Measurements from ENCODE around the gene PNPLA1. TPM values are rescaled to one million over a fixed set of nuclear protein-coding genes. Genes with fewer than 3 reads are reported as not detected.

PNPLA1 gene
- total RNA-seq, 1 experiment from 2014 or later = 0.29 TPM

DNA sequence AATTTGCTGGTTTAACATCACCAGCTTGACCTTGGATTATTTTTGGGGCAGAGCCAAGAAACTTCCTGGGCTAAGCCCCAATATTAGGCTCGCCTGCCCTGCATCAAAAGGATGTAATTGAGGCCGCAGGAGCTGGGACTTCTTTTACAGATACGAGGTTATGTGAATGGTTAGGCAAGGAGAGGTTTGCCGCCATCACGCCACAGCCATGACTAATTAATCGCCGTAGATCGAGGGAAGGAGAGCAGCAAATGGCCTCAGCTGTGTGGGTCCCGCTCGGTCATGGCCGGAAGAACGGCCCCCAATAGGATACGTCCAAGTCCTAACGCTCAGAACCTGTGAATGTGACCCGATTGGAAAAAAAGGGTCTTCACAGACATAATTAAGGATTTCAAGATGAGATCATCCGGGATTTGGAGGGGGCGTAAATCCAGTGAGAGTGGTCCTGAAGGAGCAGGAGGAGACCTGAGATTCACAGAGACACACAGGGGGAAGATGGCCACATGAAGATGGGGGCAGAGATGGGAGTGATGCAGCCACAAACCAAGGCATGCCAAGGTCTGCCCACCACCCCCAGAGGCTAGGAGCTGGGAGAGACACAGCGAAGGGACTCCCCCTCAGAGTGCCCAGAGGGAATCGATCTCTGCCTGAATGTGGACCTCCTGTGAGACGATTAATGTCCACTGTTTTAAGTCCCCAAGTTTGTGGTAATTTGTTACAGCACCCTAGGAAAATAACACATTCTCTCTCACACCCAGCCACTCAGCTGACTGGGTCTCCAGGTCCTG lies 76.8 kb downstream of the PNPLA1 start:
- BruUV-seq (replicated peaks) = no TSS peak
- Histone ChIP-seq H3K36me3 (ENCODE audit: low read depth, low read length) (no peaks in the 10 kb centered on the region), H4K20me1 (ENCODE audit: low read length) (no peaks in the 10 kb centered on the region), H2AFZ (ENCODE audit: low read length) (no peak overlapping the region), H3K9me2 (replicated peaks; ENCODE audit: low read length) (no peaks in the 10 kb centered on the region), H3K79me2 (ENCODE audit: low read length) (no peaks in the 10 kb centered on the region), H3K4me1 (ENCODE audit: insufficient read depth, low read length) (no peaks in the 10 kb centered on the region), H3F3A (ENCODE audit: low read length, unreplicated experiment) (no peaks in the 10 kb centered on the region), H3K4me2 (ENCODE audit: low read length) (no peak overlapping the region), H3K27ac (ENCODE audit: low read length) (no peak overlapping the region), H3K9ac (ENCODE audit: low read length) (no peak overlapping the region), H3K4me3 (ENCODE audit: low read length) (no peak overlapping the region), H3K27me3 (ENCODE audit: low read length) (no peaks in the 10 kb centered on the region), H3K9me3 (ENCODE audit: low read length) (no peaks in the 10 kb centered on the region)
- ATAC-seq = no peak
- DNase-seq = no peak
- ChIA-PET CTCF (no interaction called here), POLR2A (ENCODE audit: unreplicated experiment) (no interaction called here)
- TF ChIP-seq CTCF (conservative IDR thresholded peaks at IDR 0.05; ENCODE audit: low read depth, low read length) (no peak), EZH2phosphoT487 (IDR thresholded peaks at IDR 0.05; ENCODE audit: borderline replicate concordance, low read length) (no peak), EZH2 (IDR thresholded peaks at IDR 0.05; ENCODE audit: low read length, unreplicated experiment) (no peak)
- intact Hi-C loops (cut with micrococcal nuclease) = no loop called here

DNA sequence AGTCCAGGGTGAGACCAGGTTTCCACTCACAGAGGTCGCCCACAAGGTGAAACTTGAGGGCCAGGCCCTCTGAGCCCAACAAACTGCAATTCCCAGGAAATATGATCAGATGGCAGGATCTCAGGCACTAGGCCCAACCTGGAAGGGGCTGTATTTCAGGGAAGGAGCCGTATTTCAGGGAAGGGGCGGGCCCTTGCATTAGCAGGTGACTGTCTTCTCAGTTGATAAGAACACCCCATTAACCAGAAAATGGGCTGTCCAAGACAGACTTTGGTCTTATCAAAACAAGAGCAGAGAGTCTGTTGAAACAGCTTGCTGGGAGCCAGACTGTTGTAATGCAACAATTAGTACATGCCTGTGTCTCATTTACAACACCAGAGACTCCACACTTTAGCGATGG lies 77.8 kb downstream of the PNPLA1 start:
- Histone ChIP-seq H3K4me3 (ENCODE audit: low read length) (no peak overlapping the region), H3K4me2 (ENCODE audit: low read length) (no peak overlapping the region), H2AFZ (ENCODE audit: low read length) (no peak overlapping the region), H3K4me1 (ENCODE audit: insufficient read depth, low read length) (no peaks in the 10 kb centered on the region), H3K79me2 (ENCODE audit: low read length) (no peaks in the 10 kb centered on the region), H4K20me1 (ENCODE audit: low read length) (no peaks in the 10 kb centered on the region), H3K9me3 (ENCODE audit: low read length) (no peaks in the 10 kb centered on the region), H3F3A (ENCODE audit: low read length, unreplicated experiment) (no peaks in the 10 kb centered on the region), H3K27me3 (ENCODE audit: low read length) (no peaks in the 10 kb centered on the region), H3K36me3 (ENCODE audit: low read depth, low read length) (no peaks in the 10 kb centered on the region), H3K9ac (ENCODE audit: low read length) (no peak overlapping the region), H3K9me2 (replicated peaks; ENCODE audit: low read length) (no peaks in the 10 kb centered on the region), H3K27ac (ENCODE audit: low read length) (no peak overlapping the region)
- BruUV-seq (replicated peaks) = no TSS peak
- no peak for DNase-seq
- no peak for TF ChIP-seq CTCF (conservative IDR thresholded peaks at IDR 0.05; ENCODE audit: low read depth, low read length)
- no peak for TF ChIP-seq EZH2phosphoT487 (IDR thresholded peaks at IDR 0.05; ENCODE audit: borderline replicate concordance, low read length)
- TF ChIP-seq EZH2 (IDR thresholded peaks at IDR 0.05; ENCODE audit: low read length, unreplicated experiment) = no peak
- intact Hi-C loops (cut with micrococcal nuclease) = no loop called here
- ATAC-seq = no peak
- POLR2A ChIA-PET (ENCODE audit: unreplicated experiment) = no interaction called here
- CTCF ChIA-PET = no interaction called here

DNA sequence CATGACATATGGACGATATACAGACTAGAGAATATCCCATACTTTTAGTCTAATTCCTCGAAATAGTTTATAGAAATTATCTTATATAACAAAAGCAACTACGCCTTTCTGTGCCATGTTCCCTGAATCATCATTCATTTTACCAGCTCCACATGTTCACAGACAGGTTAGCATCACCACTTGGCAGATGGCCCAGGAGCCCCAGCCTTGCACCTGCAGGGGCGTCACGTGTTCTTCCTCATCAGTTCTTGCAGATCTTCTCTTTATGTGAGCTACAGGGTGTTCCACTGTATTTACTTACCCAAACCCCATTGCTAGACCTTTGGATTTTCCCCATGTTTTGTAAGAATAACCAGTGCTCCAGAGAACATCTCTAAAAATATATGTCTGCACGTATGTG lies 79.4 kb downstream of the PNPLA1 start:
- BruUV-seq (replicated peaks) = no TSS peak

More for the DNA sequence above, 79.4 kb downstream of the PNPLA1 start:
- H3K4me3 ChIP-seq (ENCODE audit: low read length) = no peak overlapping the region
- POLR2A ChIA-PET (ENCODE audit: unreplicated experiment) = no interaction called here
- TF ChIP-seq CTCF (conservative IDR thresholded peaks at IDR 0.05; ENCODE audit: low read depth, low read length) = no peak
- no peak for TF ChIP-seq EZH2phosphoT487 (IDR thresholded peaks at IDR 0.05; ENCODE audit: borderline replicate concordance, low read length)
- no peak for TF ChIP-seq EZH2 (IDR thresholded peaks at IDR 0.05; ENCODE audit: low read length, unreplicated experiment)
- intact Hi-C loops (cut with micrococcal nuclease) = no loop called here
- H3K9me3 ChIP-seq (ENCODE audit: low read length) = no peaks in the 10 kb centered on the region
- H3K9me2 ChIP-seq (replicated peaks; ENCODE audit: low read length) = no peaks in the 10 kb centered on the region
- no peak overlapping the region for H3K27ac ChIP-seq (ENCODE audit: low read length)
- no peak overlapping the region for H3K4me2 ChIP-seq (ENCODE audit: low read length)
- H3K4me1 ChIP-seq (ENCODE audit: insufficient read depth, low read length) = no peaks in the 10 kb centered on the region
- DNase-seq (peak; percentile 50), ATAC-seq (no peak)
- H4K20me1 ChIP-seq (ENCODE audit: low read length) = no peaks in the 10 kb centered on the region
- H3K27me3 ChIP-seq (ENCODE audit: low read length) = no peaks in the 10 kb centered on the region
- no peaks in the 10 kb centered on the region for H3K79me2 ChIP-seq (ENCODE audit: low read length)
- H2AFZ ChIP-seq (ENCODE audit: low read length) = no peak overlapping the region
- no peaks in the 10 kb centered on the region for H3K36me3 ChIP-seq (ENCODE audit: low read depth, low read length)
- no peak overlapping the region for H3K9ac ChIP-seq (ENCODE audit: low read length)
- H3F3A ChIP-seq (ENCODE audit: low read length, unreplicated experiment) = no peaks in the 10 kb centered on the region
- CTCF ChIA-PET = interaction anchor here (0.6 kb wide), 1 partner anchor 8 kb away, joined by 3 read pairs; no protein-coding TSS in a partner anchor
